ENCODE measurements around the gene IER3.
"Not testable (repeated sequence)": the region's sequence is repeated elsewhere in the genome, so short reads cannot be mapped to it uniquely, and the experiment has no call there.

DNA sequence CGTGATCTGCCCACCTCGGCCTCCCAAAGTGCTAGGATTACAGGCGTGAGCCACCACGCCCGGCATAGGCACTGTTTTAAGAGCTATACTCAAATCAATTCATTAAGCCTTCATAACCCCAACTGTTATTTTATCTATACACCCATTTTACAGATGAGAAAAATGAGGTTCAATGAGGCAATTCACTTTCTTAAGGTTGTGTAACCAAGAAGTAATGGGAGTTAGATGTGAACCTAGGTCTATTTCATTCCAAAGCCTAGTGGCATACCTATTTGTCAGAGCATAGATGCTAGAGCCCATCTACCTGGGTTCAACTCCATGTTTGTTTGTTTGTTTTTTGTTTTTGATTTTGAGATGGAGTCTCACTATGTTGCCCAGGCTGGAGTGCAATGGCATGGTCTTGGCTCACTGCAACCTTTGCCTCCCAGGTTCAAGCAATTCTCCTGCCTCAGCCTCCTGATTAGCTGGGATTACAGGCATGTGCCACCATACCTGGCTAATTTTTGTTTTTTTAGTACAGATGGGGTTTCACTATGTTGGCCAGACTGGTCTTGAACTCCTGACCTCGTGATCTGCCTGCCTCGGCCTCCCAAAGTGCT, 12.2 kb upstream of the IER3 start:
- not testable (repeated sequence) for TF ChIP-seq POLR2A (IDR thresholded peaks at IDR 0.05; ENCODE audit: low read length); GATA1 (IDR thresholded peaks at IDR 0.05; ENCODE audit: low read depth, low read length)

Measured in erythroblast (primary cell).